ENCODE results near the gene DOCK3.

DOCK3 gene

GRCh38 chr3:50674349-50675178 is at the start of gene DOCK3:
TSS of gene DOCK3 (plus strand) at chr3:50674927. CDS start at chr3:50675264, 337 bp downstream.
- DNase-seq, result peak; percentile 58 to 59

DNA sequence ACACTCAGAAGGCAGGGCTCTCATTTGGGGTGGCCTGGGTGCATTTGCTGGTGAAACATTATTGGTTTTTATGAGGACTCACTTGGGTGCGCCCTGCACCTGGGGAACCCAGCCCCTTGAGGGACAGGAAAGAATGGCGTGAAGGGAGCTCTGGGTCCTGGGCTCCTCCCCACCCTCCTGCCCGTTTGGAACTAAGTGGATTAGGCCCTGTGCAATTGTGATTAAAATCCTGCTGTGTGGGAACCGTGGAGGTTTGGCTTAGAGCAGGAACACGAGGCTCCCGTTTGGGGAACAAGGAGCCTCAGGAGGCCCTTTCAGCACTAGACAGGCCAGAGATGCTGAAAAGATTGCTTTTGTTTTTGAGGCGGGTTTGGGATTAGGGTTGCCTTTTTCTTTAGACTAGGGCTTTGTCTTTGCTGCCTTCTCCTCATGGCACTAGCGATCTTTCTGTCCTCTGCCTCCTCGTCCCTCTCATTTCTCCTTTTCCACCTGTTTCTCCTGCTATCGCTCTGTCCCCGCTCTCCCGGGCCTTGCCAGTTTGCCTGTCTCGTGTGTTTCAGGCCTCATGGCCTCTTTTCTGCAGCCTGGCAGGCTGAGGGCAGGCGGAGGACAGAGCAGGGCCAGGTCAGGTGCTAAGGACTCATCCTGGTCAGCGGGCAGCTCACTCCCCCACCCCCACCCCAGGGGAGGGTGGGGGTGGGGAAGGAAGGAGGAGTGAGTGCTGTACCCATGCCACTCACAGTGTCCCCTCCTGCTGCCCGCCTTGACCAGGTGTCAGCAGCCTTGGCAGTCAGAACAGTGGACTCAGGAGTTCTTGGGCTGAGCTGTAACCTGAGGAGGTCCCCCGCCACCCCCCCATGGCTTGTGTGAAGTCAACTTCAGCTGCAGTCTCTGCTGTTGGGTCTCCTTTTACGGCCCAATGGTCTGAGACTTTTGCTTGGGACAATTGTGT is 49.2 kb upstream of the DOCK3 start:
- no peak for DNase-seq

- no peak for DNase-seq
Measured at GRCh38 chr3:50626401-50626800, 48.3 kb upstream of the DOCK3 start.

- DNase-seq, result peak; percentile 33 to 48
Measured at GRCh38 chr3:50627407-50628051, 47.2 kb upstream of the DOCK3 start.

- DNase-seq, result no peak
Measured at GRCh38 chr3:50628601-50629000, 46.1 kb upstream of the DOCK3 start.

DNA sequence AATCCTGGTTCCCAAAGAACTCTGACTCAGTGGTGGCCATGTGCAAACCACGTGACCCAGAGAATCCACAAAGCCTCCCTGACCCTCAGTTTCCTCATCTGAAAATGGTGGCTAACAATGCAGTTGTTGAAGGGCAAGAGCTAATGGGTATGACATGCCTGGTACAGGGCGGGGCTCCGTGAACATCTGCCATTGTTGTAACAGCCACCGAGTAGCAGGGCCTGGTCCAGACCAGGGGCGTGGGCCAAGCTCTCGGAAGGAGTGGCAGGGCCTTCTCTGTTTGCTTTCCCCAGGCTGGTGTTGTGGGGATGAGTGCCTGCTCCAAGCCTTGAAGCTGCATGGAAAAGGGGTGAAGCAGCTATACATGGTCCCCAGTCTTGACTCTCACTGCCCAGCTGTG is 44.3 kb upstream of the DOCK3 start:
- DNase-seq, result no peak

GRCh38 chr3:50630877-50631276 is 43.9 kb upstream of the DOCK3 start:
- DNase-seq, result no peak

GRCh38 chr3:50632450-50632849 is 42.3 kb upstream of the DOCK3 start:
- DNase-seq, result peak in 1 of 2 experiments; percentile 34

- no peak for DNase-seq
Measured at GRCh38 chr3:50633230-50633790, 41.4 kb upstream of the DOCK3 start.

DNA sequence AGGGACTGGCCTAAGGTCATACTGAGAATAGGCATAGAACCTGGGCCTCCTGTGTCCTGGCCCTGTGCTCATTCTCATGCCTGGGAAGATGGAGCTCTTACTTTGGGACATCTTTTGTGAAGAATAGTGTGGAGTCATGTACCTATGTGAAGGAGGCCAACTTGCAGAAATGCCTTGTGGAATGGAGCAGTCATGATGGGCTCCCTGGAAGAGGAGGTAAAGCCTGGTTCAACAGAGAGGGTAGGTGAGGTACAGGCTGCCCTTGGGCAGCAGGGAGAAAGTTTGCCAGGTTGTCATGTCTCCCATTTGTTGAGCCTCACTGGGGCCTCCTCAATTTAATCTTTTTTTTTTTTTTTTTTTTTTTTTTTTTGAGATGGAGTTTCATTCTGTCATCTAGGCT is 39.7 kb upstream of the DOCK3 start:
- no peak for DNase-seq

GRCh38 chr3:50637011-50637410 is 37.7 kb upstream of the DOCK3 start:
- DNase-seq, result no peak

DNA sequence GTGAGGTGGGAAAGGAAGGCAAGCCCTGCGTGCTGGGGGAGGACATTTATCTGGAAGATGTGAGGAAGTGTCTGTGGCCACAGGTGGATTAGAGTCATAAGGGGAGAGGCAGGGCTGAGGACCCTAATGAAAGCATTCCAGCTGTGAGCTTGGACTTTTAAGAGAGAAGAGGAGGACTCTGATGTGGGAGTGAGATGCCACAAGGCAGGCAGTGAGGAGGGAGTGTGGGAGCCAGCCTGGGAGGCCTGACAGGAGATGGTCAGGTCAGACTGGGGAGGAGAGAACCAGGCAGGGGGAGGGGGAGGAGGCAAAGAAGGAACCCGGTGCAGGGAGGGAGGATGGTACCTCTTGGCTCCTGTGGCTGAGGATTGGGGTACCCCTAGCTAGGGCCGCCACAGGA is 36.8 kb upstream of the DOCK3 start:
- no peak for DNase-seq

DNA sequence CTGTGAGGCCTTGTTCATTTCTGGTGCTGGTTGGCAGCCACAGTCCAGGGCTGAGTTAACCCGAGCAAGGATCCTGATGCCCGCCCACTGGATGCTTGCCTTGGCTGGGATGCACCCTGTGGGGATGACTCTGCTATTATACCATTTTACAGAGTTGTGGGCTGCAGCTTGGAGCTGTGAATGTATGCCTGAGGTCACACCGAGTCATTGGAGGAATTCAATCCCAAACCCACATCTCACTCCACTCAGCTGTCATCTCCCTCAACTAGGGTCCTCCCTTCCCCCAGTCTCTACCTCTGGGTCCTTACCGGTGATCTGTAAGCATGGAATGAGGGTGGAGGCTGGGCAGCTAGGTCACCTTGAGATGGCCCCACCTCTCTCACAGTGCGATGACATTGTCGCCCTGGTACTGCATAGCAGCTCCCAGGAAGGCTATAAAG is 35.7 kb upstream of the DOCK3 start:
- DNase-seq, result no peak

GRCh38 chr3:50642382-50642781 is 32.3 kb upstream of the DOCK3 start:
- DNase-seq, result no peak

DNA sequence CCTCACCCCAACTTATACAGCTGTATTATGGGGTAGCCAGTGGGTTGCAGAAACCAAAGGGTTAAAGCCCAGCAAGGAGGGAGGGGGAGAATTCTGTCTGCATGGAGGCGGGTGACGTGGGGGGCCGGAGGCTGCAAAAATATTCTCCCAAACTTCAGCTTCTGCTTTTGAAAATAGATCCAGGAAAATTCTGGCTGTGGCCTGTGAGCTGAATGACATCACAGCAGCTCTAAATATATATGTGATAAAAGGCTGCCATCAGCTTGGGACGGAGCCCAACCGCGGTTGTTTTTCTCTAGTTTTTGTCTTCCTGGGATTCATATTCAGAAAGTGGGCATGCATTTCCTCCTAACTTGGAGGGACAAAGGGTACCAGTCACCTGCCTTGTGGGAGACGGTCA is 30.2 kb upstream of the DOCK3 start:
- no peak for DNase-seq

- DNase-seq, result no peak
Measured at GRCh38 chr3:50645378-50645777, 29.3 kb upstream of the DOCK3 start.

- DNase-seq, result no peak
Measured at GRCh38 chr3:50648313-50648712, 26.4 kb upstream of the DOCK3 start.

DNA sequence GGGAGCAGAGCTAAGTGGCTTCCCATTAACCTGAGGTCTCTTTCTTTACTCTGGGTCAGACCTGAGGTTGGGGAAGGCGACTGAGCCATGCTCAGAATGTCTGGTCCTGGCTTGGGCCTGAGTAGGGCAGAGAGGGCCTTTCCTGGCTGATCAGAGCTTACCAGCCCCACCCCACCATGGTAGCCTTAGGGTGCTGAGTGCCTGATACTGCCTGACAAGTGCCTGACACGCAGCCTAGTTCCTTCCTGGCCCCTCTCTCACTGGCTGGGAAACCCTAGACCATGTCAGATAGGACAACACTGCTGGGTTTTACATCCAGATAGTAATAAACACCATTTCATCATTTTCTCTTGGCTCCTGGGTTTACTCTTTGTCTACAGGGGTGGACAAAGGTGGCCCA is 25.8 kb upstream of the DOCK3 start:
- DNase-seq, result no peak

DNA sequence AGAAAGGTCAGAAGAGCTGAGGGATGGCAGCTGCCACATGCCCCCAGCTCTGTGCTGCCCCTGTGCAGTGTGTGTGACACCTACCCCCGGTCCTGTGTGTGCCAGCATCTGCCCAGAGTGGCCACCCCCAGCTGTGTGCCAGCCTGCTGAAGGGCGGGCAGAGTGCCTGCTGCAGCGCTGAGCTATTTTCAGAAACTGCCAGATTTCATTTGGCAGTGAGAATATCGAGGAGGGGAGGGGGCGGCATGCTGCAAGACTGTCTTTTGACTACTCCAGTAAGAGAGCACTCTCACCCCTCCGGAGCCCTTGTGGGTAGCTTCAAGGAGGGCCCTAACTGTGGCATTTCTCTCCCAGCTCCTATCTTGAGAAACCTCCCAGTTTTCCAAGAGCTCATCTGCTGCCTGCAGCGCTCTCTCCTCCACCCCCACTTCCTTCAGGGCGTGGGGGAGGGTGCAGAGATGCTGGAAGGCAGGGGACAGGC is 25.2 kb upstream of the DOCK3 start:
- no peak for DNase-seq

DNA sequence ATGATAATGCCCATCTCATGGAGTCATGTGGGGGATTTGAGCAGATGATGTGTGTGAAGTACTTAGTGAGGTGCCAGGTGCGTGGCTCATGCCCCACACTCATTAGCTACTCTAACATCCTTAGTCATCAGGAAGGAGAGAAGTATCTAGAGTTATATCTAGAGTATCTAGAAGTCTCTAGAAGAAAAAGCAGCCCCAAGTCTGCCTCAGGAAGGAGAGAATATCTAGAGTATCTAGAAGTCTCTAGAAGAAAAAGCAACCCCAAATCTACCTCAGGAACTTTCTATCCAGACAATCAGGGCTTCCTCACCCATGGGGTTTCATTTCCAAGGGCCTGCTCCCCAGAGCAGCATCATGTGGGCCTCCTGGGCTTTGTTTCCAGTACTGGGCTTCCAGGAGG is 24.7 kb upstream of the DOCK3 start:
- DNase-seq, result no peak

DNA sequence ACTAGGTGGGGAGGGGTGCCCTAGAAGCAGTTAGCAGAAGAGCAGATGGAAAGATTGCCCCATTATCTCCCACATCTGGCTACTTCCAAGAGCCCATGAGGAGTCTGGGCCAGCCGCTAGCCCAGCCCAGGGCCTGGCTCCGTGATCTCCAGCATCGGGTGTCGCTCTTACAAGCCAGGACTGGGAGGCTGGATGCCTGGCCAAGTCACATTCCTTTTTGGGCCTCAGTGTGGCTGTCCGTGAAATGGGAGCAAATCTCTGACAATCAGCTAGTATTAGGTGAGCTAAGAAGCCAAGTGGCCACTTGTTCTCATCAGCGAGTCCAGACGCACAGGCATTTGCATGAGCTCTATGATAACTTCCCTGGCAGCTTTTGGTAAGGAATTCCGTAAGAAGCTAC is 23.3 kb upstream of the DOCK3 start:
- no peak for DNase-seq

GRCh38 chr3:50651920-50652529 is 22.7 kb upstream of the DOCK3 start:
- no peak for DNase-seq
